Stimulated activated CD8-positive, alpha-beta memory T cell treated with anti-CD3 and anti-CD28 coated beads, Interleukin-7, amount 100 ng/mL, for 4 hours (primary cell): Measurements from ENCODE around the gene GLS2.
"Not testable (repeated sequence)": the region's sequence is repeated elsewhere in the genome, so short reads cannot be mapped to it uniquely, and the experiment has no call there.

Experiments
- DNase-seq, 2 donors: peaks; one replicate each; pipeline ENCODE4 v3.0.0-alpha.2; 2020; ENCODE audit warnings: low read depth in 2 of 2

The GLS2 gene

GRCh38 chr12:56448860-56449621 is 38.9 kb downstream of the GLS2 start, which contains the start of gene TIMELESS:
TSS of gene TIMELESS (minus strand) at chr12:56449426. CDS start at chr12:56434170, 15,256 bp downstream.
- DNase-seq, result peak; percentile 66 to 80

GRCh38 chr12:56443208-56443607 is 44.8 kb downstream of the GLS2 start:
- DNase-seq, result not testable (repeated sequence)

- DNase-seq, result no peak
These were observed 50.4 kb downstream of the GLS2 start for GRCh38 chr12:56437430-56438176.

- no peak for DNase-seq
These were observed 53.1 kb downstream of the GLS2 start for GRCh38 chr12:56434828-56435227.

- no peak for DNase-seq
These were observed 56.1 kb downstream of the GLS2 start for GRCh38 chr12:56431850-56432249.

GRCh38 chr12:56431288-56431687 is 56.7 kb downstream of the GLS2 start:
- no peak for DNase-seq

GRCh38 chr12:56425940-56426438 is 62.0 kb downstream of the GLS2 start:
- no peak for DNase-seq

GRCh38 chr12:56425193-56425592 is 62.8 kb downstream of the GLS2 start:
- no peak for DNase-seq
